GM18861 (cell line): Measurements from ENCODE around the gene ARHGEF16.

Experiments used
- ATAC-seq: cut with Tn5 transposase; IDR thresholded peaks from one replicate; pipeline ENCODE4 v1.9.1; 2021; ENCODE audit not compliant: unreplicated experiment

ARHGEF16 gene

DNA sequence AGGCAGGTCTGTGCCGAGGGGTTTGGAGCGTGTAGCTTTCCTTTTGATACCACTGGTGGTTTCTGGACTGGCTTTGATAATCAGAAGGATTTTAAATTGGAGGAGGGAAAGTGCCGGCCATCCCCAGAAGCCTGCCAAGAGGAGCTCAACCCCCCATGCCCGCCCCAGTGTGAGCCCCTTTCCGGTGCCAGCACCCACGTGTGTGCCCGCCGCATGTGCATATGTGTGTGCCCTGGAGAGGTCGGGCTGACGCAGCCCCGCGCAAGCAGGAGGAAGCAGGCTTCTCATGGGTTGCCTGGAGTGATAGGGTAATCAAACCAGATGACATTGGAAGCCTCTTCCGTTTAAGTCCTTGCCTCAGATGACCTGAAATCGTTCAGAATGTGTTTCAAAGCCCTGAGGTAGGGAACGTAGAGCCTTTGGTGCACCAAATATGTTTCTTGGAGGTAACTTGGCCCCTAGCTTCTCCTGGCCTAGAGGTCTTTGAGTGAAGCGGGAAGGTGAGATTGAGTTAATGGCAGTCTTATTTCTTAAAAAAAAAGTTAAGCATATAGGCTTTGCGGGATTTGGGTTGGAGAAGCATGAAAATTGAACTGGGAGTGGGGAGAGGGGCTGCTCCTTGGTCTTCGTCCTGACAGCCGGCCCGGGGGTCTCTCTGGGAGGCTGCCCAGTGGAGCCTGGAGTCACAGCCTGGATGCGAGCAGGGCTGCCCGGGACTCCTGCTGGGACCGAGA lies 34.1 kb upstream of the ARHGEF16 start:
- no peak for ATAC-seq

- no peak for ATAC-seq
Measured at GRCh38 chr1:3422638-3423037, 31.8 kb upstream of the ARHGEF16 start.

- no peak for ATAC-seq
Measured at GRCh38 chr1:3423245-3423829, 31.1 kb upstream of the ARHGEF16 start.

DNA sequence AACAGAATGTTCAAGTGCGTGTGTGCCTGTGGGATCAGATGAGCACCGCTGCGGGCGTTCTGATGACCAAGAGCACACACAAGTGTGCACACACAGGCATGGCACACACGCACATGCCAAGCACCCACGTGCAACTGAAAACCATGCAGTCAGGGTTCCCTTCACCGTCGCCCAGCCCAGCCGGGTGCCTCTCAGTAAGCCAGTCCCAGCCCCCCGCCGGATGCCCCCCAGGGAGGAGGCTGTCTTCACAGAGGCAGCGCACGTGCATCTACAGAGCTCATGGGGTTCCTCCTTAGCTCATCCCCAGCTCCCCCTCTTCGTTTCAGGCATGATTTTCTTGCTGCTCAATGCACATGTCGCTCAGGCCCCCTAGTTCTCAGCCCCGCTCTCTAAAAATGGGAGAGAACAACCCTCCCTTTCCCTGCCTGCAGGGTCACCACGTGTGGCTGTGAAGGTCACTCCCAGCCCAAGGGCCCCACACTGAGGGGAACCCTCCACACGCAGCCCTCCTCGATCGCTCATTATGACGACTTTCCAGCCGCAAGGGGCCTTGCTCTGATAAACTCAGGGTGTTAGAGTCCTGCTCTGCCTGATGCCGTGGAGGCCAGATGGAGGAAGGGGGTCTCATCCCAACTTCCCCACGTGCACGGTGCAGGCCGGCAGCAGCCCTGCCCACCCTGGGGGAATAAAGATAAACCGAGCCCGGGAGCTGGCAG lies 30.4 kb upstream of the ARHGEF16 start:
- no peak for ATAC-seq

DNA sequence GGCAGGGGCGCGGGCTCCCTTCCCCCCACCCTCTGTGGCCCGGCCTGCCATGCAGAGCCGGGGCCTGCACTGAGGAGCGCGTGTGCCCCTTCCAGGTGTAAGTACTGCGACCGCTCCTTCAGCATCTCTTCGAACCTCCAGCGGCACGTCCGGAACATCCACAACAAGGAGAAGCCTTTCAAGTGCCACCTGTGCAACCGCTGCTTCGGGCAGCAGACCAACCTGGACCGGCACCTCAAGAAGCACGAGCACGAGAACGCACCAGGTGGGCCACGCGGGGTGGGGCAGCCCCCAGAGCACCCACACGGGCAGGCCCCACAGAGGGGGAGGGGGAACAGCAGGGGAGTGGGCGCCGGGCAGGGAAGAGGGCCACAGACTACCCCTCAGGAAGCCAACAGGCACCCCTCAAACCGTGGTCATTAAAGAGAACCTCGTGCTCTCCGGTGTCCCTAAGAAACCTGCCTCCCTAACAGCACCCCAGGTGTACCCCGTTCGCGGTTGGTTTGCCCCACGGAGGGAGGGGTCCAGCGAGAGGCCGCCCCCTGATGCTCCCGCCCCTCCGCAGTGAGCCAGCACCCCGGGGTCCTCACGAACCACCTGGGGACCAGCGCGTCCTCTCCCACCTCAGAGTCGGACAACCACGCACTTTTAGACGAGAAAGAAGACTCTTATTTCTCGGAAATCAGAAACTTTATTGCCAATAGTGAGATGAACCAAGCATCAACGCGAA lies 28.8 kb upstream of the ARHGEF16 start:
- ATAC-seq = no peak

DNA sequence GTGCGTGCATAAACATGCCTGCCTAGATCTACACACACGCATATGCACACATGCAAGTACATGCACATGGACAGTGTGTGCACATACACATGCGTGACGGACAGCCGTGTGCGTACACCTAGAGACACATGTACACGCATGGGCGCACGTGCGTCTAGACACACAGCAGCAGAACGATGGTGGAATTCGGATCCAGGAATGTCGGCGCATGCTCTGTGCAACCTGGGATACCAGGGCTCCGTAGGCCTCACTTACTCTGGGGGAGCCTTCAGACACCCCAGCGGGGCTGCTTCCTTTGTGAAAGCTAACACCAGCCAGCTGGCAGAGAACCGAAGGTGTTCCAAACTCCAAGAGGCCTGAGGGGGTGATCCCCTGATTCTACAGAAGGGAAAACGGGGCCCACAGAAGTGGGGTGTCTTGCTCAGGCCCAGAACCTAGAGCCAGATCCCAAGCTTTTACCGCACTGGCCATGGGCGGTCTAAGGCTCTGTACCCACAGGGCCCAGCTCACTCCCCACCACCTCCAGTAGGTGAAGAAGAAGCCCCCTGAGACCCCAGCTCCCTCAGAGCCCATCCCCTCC lies 27.4 kb upstream of the ARHGEF16 start:
- no peak for ATAC-seq

- no peak for ATAC-seq
Measured at GRCh38 chr1:3427711-3428704, 26.5 kb upstream of the ARHGEF16 start.

- no peak for ATAC-seq
Measured at GRCh38 chr1:3428899-3429298, 25.6 kb upstream of the ARHGEF16 start.

GRCh38 chr1:3429320-3429719 lies 25.1 kb upstream of the ARHGEF16 start:
- no peak for ATAC-seq

DNA sequence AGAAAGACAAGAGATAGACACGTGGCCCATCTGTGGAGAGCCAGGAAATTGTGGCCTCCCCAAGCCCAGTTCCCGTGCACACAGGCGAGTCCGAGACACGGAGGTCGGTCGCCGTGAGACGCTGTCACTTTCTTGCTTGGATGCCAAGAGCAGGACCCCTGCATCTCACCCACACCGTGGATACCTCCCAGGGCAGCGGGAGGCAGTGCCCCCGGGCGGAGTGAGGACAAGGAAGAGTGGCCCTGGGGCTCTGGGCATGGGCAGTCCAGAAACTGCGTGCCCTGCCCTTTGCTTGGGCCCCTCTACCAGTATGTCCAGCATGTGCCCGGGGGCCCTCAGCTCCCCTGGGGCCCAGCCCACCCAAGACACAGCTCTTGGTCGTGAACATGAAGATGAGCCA lies 24.7 kb upstream of the ARHGEF16 start:
- no peak for ATAC-seq

DNA sequence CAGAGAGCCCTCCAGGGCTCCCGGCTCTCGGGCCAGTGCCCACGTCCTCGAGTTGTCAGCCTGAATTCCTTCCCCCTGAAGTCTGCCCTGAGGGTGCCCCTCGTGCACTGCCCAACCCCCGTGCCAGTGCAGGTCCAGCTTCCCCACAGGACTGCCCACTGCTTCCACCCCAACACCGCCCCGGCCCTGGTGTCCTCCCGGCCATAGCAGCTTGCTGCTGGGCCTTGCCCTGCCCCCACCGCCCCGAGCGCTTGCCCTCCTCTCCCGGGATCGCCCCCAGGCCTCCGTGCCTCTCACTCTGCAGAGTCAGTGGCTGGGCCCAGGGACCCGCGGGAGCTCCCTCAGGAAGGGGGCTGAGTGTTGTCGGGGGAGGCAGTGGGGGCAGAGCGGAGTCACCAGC lies 24.1 kb upstream of the ARHGEF16 start:
- ATAC-seq = no peak

- ATAC-seq = no peak
Measured at GRCh38 chr1:3430820-3431219, 23.6 kb upstream of the ARHGEF16 start.

DNA sequence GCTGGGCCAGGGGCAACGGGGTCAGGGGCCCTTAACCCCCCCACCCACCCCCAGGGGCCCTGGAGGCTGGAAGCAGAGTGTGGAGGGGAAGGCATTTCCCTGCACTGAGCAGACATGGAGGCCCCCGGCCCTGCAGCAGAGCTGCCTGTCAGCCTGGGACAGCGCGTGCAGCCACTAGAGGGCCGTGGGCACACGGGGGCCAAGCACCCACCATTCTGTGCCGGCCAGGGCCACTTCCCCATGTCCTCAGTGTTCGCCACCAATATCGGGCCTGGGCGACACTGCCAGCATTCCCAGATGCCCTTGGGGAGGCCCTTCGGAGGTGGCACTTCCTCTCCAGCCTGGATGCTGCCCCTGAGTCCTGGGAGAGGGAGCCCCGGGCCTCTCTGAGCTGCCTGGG lies 23.2 kb upstream of the ARHGEF16 start:
- ATAC-seq = no peak

- no peak for ATAC-seq
Measured at GRCh38 chr1:3431686-3432085, 22.8 kb upstream of the ARHGEF16 start.

- ATAC-seq = no peak
Measured at GRCh38 chr1:3432306-3432705, 22.2 kb upstream of the ARHGEF16 start.

GRCh38 chr1:3433076-3433475 lies 21.4 kb upstream of the ARHGEF16 start:
- ATAC-seq = no peak

GRCh38 chr1:3433596-3434320 lies 20.7 kb upstream of the ARHGEF16 start:
- no peak for ATAC-seq

GRCh38 chr1:3434406-3435110 lies 19.9 kb upstream of the ARHGEF16 start:
- ATAC-seq = no peak

- no peak for ATAC-seq
Measured at GRCh38 chr1:3435666-3436065, 18.8 kb upstream of the ARHGEF16 start.
